GM20000 (cell line): ENCODE measurements around the gene CBLB.

Experiments
- DNase-seq: peaks from one replicate; pipeline ENCODE4 v3.0.0; 2012; ENCODE audit warnings: low spot score
- CTCF ChIP-seq: IDR thresholded peaks from 2 replicates; pipeline ENCODE4 v1.5.1; 2012; ENCODE audit warnings: mild to moderate bottlenecking, control low read depth; ENCODE audit errors: extremely low read depth, missing control alignments

CBLB gene

GRCh38 chr3:105780107-105780506, 88.7 kb downstream of the CBLB start:
- no peak for DNase-seq
- TF ChIP-seq CTCF: no peak

- TF ChIP-seq CTCF: no peak
- DNase-seq: no peak
Observed at GRCh38 chr3:105775368-105775767, 93.4 kb downstream of the CBLB start.

- peak; percentile 9 for DNase-seq
- no peak for TF ChIP-seq CTCF
Observed at GRCh38 chr3:105774444-105775180, 94.2 kb downstream of the CBLB start.

- no peak for TF ChIP-seq CTCF
- no peak for DNase-seq
Observed at GRCh38 chr3:105773291-105773690, 95.5 kb downstream of the CBLB start.

- no peak for TF ChIP-seq CTCF
- no peak for DNase-seq
Observed at GRCh38 chr3:105772635-105773034, 96.2 kb downstream of the CBLB start.

GRCh38 chr3:105771392-105771791, 97.4 kb downstream of the CBLB start:
- DNase-seq: no peak
- no peak for TF ChIP-seq CTCF

- TF ChIP-seq CTCF: no peak
- no peak for DNase-seq
Observed at GRCh38 chr3:105770410-105770809, 98.4 kb downstream of the CBLB start.
